Stimulated activated naive CD4-positive, alpha-beta T cell treated with Interleukin-2 at 50 U/mL for 16 hours (primary cell): ENCODE data around the gene PDIA5.
"Not testable (repeated sequence)": the region's sequence is repeated elsewhere in the genome, so short reads cannot be mapped to it uniquely, and the experiment has no call there.

ENCODE experiments used
- DNase-seq: peaks from one replicate; lab custom pipeline; 2025; lab: John Stamatoyannopoulos, UW

The PDIA5 gene

DNA sequence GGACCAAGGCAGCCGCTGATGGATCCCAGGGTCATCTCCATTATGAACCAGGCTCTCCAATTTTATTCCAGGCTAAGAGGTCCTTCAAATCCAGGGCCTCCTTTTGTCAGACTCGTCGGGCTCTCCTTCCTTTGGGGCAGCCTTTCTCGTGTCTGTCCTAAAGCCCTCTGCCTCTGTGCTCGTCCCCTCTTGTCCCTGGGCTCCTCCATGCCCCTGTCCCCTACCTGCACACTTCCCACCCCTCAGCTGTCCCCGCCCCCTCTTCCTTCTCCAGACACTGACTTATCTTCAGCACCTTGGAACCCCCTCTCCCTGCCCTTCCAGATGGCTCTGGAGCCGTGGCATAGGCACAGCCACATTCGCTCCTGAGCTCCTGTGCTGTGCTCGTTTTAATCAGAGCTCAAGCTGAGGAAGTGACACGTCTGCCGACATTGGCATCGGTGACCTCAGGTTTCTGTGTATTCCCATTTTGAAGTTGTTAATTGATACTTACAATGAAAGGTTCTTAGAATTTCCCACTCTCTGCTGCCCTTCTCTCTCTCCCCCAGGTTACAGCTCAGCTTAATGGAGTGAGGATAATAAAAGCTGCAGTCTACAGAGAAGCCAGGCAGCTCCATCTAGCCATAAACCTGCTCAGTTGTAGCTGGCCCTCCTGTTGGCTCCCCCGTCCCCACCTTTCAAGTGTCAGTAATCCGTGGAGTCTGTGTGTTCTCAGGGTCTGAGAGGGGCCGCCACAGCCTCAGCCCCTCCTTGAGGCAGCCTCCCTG, 83.8 kb downstream of the PDIA5 start:
- DNase-seq = no peak

DNA sequence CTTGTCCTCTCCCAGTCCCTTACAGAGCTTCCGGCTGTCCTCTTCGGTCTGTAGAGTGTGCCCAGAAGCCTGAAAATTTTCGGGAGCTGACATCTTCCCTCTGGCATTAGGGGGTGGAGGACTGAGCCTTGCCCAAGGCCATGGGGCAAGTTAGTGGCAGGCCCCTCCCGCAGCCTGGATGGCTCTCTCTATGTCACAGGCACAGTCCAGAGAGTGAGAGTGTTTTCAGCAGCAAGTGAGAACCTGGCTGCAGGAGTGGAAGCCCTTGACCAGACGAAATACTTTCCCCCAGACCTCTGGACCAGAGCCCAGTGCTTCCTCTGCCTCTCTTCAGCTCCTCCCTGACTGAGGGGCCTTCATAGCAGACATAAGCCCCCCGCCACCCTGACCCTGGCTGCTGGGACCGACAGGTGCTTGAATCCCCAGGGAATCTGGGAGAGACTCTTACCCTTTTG, 84.5 kb downstream of the PDIA5 start:
- DNase-seq = no peak

DNA sequence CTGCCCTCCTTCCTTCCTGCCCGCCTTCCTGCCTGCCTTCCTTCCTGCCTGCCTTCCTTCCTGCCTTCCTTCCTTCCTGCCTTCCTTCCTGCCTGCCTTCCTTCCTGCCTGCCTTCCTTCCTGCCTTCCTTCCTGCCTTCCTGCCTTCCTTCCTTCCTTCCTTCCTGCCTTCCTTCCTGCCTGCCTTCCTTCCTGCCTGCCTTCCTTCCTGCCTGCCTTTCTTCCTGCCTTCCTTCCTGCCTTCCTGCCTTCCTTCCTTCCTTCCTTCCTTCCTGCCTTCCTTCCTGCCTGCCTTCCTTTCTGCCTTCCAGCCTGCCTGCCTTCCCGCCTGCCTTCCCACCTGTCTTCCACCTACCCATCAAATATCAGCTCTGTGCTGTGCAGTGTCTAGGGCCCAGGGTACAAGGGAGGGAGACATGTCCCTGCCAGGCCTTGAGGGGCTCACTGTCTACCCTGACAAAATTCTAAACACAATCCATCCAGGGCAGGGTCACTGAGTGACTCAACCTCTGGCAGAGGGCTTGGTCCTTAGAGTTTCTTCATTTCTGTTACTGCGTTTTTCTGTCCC, 85.1 kb downstream of the PDIA5 start:
- not testable (repeated sequence) for DNase-seq

DNA sequence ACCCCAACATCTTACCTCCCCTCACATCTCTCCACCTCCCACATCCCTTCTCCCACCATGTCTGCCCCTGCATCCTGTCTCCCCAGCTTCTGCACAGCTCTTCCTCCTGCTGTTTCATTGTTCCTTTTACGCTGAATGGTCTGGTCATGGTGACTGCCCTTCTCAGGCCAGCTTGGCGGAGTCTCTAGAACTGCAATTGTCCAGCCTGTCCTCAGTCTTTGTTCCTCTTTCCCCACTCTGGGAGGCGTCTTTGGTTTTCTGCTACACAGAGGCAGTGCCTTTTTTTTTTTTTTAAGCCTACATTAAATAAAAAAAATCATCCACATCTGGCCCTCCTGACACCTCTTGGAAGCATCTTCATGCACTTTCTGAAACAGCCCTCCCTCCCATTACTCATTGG, 85.9 kb downstream of the PDIA5 start:
- DNase-seq = no peak

DNA sequence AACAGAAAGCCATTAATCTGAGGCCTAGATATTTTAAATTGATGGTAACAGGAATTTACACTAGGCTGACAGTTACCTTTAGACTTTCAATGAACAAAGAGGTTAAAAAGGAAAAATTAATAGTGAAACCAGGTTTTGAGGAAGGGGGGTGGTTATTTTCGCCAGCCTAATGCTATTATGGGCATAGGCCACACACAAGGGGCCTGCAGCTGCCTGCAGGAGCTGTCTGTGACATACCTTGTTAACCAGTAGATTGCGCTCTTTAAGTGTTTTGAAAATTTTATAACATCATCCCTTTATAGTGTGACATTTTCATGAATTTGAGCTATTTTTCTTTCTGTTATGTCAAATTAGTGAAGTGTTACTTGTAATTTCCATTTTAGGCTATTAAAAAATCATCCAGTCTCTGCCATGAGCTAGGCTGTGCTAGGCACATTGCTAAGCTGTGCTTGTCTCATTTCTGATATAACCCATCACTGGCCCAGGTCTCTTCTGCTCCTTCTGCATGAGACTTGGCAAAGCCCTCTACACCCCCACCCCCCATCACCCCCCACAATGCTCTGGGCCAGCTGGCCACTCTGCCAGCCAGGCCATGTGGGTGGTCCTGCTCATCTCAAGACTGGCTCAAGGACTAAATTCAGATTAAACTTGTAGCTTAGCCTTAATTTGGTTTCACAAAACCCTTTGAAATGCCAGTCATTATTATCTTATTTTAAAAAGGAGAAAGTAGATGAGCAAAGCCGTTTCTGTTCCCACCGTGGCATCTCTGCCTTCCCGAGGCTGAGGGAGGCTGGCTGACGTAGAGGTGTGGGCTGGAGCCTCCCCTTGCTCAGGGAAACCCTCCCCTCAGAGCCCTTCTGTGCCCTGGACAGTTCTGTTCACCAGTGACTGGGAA, 86.5 kb downstream of the PDIA5 start:
- no peak for DNase-seq

GRCh38 chr3:123154020-123154985, 87.5 kb downstream of the PDIA5 start:
- DNase-seq = no peak

DNA sequence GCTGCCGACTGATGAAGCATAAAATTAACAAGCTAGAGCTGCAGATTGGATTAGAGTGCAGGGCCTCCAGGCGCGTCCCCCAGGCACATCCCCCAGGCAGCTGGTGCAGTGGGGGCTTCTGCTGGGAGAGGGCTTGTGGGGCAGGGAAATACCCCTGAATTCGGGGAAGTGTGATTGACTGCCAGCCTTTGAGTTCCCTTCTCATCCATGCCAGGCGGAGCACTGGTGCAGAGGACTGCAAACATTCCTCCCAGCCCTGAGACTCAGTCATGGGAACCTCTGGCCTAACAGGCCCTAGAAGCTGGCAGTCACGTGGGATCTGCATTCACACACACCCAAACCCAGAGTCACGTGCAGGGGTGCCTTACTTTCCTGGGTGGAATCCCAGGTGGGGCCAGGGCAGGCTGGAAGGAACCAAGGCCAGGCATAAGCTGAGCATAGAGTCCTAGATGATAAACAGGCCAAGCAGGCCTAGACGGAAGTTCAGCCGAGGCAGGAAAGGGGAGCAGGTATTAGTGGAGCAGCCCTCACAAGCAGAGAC, 88.7 kb downstream of the PDIA5 start:
- no peak for DNase-seq

- DNase-seq = no peak
Measured at GRCh38 chr3:123156276-123156995, 89.6 kb downstream of the PDIA5 start.

- no peak for DNase-seq
Measured at GRCh38 chr3:123157209-123157597, 90.4 kb downstream of the PDIA5 start.

DNA sequence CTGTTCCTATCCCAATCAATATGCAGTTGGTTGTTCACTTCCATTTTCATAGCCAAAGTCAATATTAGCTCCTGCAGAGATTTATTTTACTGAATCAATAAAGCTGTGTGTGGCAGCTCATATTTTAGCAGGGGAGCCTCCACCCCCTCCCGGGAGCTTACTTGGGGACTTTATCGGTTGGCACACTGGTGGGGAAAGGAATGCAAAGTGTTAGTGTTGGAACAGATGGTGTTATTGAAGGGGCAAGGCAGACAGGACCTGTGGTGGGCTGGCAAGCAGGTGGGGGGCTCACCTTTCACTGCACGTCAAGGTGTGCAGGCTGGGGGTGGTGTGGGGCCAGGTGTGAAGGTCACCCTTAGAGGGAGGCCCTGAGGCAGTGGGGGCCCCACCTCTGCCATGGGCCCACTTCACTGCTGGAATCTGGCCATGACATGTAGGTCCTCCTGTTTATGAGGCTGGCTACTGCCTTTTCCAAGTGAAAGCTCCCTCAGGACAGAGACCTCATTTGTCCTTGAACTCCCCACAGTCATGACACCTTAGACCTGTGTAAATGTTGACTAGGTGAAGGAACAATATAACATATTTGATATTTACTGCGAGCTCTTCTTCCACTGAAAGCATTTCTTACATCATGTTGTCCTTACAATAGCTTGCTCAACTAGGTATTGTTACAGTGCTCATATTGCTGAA, 90.9 kb downstream of the PDIA5 start:
- DNase-seq = no peak

DNA sequence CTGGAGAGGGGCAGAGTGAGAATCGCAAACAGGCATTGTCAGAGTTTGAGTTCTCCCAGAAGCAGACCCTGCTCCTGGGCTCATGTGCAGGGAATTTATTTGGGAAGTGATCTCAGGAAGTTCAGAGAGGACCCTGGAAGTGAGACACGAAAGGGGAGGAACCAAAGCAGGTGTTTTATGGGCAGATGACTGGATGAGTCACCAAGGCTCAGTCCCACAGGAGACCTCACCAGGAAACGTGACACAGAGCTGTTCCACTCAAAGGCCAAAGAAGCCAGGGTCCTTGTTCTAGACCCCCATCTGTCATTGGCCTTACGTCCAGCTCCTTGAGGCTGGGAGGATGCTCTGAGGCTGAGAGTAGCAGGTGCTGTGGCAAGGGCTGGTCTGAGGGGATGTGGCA, 91.5 kb downstream of the PDIA5 start:
- DNase-seq = no peak

DNA sequence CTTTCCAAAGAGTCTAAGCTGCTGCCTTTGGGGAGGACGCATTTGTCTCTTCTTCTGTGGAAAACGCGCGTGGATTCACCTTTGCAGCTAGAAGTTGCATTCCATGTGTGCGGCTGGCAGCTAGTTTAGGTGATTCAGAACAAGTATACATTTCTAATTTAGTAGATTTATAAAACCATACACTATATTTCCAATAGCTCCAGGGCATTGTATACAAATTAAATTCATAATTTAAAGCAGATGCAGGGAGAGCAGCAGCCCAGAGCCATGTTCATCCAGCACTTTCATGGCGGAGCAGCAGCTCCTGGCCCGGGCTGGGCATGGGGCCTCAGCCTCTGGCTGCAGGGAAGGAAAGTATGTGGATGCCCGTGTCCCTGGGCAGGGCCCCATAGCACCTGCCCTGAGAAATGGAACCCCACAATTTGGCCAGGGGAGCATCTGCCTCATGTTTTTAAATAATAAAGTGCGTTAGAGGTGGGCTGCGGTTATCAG, 92.1 kb downstream of the PDIA5 start:
- no peak for DNase-seq

GRCh38 chr3:123159926-123160635, 93.3 kb downstream of the PDIA5 start:
- no peak for DNase-seq

DNA sequence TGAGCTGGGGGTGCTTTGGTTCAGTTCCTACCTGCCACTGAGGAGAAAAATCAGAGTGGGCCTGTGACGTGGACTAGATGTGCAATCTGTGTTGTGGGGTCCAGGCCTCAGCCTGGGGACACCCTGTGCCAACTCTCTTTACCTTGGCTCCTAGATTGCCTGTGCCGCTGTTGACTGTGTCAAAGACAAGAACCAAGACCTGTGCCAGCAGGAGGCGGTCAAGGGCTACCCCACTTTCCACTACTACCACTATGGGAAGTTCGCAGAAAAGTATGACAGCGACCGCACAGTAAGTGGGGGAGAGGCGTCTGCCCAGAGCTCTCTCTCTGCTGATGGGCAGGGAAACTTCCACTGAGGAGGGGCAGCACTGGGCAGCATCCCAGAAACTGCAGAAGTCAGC, 94.3 kb downstream of the PDIA5 start:
- DNase-seq = no peak

- no peak for DNase-seq
Measured at GRCh38 chr3:123163141-123163540, 96.3 kb downstream of the PDIA5 start.

GRCh38 chr3:123165163-123165562, 98.3 kb downstream of the PDIA5 start:
- no peak for DNase-seq

DNA sequence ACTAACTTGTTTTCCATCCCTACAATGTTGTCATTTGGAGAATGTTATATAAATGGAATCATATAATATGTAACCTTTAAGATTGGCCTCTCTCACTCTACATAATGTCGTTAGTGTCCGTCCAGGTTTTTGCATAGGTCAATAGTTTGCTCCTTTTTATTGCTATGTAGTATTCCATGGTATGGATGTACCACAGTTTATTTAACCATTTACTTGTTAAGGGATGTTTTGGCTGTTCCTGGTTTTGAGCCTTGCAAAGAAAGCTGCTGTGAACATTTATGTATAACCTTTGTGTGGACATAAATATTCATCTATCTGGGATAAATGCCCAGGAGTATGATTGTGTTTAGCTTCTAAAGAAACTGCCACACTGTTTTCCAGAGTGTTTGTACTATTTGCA, 100.9 kb downstream of the PDIA5 start:
- DNase-seq = no peak

DNA sequence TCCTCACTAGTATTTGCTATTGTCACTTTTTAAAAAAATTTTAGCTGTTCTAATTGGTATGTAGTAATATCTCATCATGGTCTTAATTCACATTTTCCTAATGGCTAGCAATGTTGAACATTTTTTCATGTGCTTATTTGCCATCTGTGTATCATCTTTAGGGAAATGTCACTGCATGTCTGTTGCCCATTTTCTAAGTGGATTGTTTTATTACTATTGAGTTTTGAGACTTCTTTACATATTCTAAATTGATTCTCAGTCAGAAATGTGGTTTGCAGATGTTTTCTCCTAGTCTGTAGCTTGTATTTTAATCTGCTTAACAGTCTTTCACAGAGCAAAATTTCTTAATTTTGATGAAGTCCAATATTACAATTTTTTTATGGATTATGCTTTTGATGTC, 101.3 kb downstream of the PDIA5 start:
- DNase-seq = no peak

DNA sequence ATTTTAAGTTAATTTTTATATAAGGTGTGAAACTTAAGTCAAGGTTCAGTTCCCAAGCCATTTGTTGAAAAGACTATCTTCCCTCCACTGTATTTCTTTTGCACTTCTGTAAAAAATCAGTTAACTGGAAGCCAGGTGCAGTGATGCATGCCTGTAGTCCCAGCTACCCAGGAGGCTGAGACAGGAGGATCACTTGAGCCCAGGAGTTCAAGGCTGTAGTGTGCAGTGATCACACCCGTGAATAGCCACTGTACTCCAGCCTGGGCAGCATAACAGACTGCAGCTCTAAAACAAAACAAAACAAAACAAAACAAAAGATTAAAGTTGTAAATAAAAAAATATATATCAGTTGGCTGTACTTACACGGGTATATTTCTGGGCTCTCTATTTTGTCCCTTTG, 101.8 kb downstream of the PDIA5 start:
- no peak for DNase-seq
